Neural progenitor cell (in vitro differentiated cells): ENCODE data around the gene GINS3.

Experiments used
- EZH2 ChIP-seq: fragments of 200-600 bp; sonication (generic); IDR thresholded peaks from 2 replicates; pipeline ENCODE4 v1.6.1; 2017; ENCODE audit warnings: antibody characterized with exemption, mild to moderate bottlenecking, moderate library complexity
- EZH2phosphoT487 ChIP-seq: fragments of 200-600 bp; sonication (generic); IDR thresholded peaks from 2 replicates; pipeline ENCODE4 v1.6.1; 2017; ENCODE audit warnings: antibody characterized with exemption
- TF ChIP-seq, protein P1 (sequence below): fragments of 200-600 bp; sonication (generic); IDR thresholded peaks from 2 replicates; pipeline ENCODE4 v1.5.1; 2017; ENCODE audit warnings: antibody characterized with exemption, mild to moderate bottlenecking

DNA sequence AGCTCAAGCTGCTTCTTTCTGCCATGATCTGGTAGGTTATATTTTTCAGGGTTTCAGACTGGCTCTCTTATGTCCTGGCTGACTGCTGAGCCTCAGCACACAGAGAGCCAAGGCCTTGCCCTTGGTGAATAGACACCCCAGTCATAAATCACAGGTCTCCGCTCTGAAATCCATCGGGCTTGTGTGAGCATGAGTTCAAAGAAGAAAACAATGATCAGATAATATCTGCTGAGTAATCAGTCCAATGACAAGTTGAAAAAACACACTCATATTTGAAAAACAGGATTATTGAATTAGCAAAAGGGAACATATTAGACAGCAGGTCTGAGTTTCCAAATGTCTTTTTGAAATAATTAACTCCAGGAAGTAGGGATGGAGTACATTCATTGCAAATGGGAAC is 56.6 kb downstream of the GINS3 start:
- TF ChIP-seq, protein P1, sequence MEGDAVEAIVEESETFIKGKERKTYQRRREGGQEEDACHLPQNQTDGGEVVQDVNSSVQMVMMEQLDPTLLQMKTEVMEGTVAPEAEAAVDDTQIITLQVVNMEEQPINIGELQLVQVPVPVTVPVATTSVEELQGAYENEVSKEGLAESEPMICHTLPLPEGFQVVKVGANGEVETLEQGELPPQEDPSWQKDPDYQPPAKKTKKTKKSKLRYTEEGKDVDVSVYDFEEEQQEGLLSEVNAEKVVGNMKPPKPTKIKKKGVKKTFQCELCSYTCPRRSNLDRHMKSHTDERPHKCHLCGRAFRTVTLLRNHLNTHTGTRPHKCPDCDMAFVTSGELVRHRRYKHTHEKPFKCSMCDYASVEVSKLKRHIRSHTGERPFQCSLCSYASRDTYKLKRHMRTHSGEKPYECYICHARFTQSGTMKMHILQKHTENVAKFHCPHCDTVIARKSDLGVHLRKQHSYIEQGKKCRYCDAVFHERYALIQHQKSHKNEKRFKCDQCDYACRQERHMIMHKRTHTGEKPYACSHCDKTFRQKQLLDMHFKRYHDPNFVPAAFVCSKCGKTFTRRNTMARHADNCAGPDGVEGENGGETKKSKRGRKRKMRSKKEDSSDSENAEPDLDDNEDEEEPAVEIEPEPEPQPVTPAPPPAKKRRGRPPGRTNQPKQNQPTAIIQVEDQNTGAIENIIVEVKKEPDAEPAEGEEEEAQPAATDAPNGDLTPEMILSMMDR, result no peak
- no peak for TF ChIP-seq EZH2
- TF ChIP-seq EZH2phosphoT487, result no peak
